ENCODE measurements around the gene GLT8D1. TPM values are rescaled to one million over a fixed set of nuclear protein-coding genes. Genes with fewer than 3 reads are reported as not detected.
A peak's percentile ranks its signal among the peaks of the same experiment; 100 is the strongest.
"Not testable (repeated sequence)": the region's sequence is repeated elsewhere in the genome, so short reads cannot be mapped to it uniquely, and the experiment has no call there.

Gene GLT8D1
- total and polyA plus RNA-seq, 2 of the 13 experiments (the other 11 are each of a cell fraction or from before 2014, with no cell fraction given) = 110 to 121 TPM

- H3K27me3 ChIP-seq (ENCODE audit: control insufficient read depth in 1 of 2, insufficient read depth in 2 of 2, low read length in 2 of 2); BruUV-seq (replicated peaks); FAIRE-seq; H3K4me3 ChIP-seq (replicated peaks in 1 of 3; ENCODE audit: insufficient read depth in 1 of 3, low read depth in 2 of 3, low read length in 3 of 3); H3K9me3 ChIP-seq (ENCODE audit: low read length); H4K20me1 ChIP-seq (ENCODE audit: insufficient read depth, low read length); H2AFZ ChIP-seq (ENCODE audit: low read length); H3K27ac ChIP-seq (ENCODE audit: extremely low read length, insufficient read depth, low read length); CTCF ChIA-PET (ENCODE audit: low intra/inter-chr PET ratio, low total read pairs); ATAC-seq; H3K4me2 ChIP-seq (ENCODE audit: low read depth, low read length); intact Hi-C loops (cut with micrococcal nuclease; ENCODE audit: unreplicated experiment); in situ Hi-C loops (cut with HindIII; ENCODE audit: extremely low pct_ligation_motif_present, low pct_unique_long_range_greater_than_20kb); H3K79me2 ChIP-seq (ENCODE audit: insufficient read depth, low read length); H3K9ac ChIP-seq (ENCODE audit: insufficient read depth, low read depth, low read length); TF ChIP-seq FOXP1 (IDR thresholded peaks at IDR 0.05); EP300 (CRISPR knock-in tag; IDR thresholded peaks at IDR 0.05; ENCODE audit: borderline replicate concordance); NR2F6 (CRISPR knock-in tag; IDR thresholded peaks at IDR 0.05); SOX6 (IDR thresholded peaks at IDR 0.05): not testable (repeated sequence)
- H3K36me3 ChIP-seq (replicated peaks in 1 of 2; ENCODE audit: control insufficient read depth in 1 of 2, insufficient read depth in 2 of 2, low read length in 2 of 2) = peaks cover 6 to 25% of the 10 kb centered on the region in 2 experiments; a peak in 3 of 5 replicates
- POLR2A ChIA-PET = interaction anchor here (0.7 kb wide), 1 partner anchor 24 kb away, joined by 3 read pairs; no protein-coding TSS in a partner anchor
- peak; percentile 31 for DNase-seq (ENCODE audit: low spot score)
- H3K4me1 ChIP-seq (ENCODE audit: insufficient read depth, low read length) = peaks cover 15% of the 10 kb centered on the region
- 0 out of 2 replicates have a peak, but pooled peaks have one; percentile 3 for TF ChIP-seq HNF4A (CRISPR knock-in tag; IDR thresholded peaks at IDR 0.05)
- peak; percentile 53; the same call in 1 of the 2 replicates for TF ChIP-seq TFE3 (CRISPR knock-in tag; IDR thresholded peaks at IDR 0.05)
- TF ChIP-seq TCF7 (IDR thresholded peaks at IDR 0.05; ENCODE audit: low read depth) = 0 out of 2 replicates have a peak, but pooled peaks have one; percentile 23
- peak; percentile 39 for TF ChIP-seq SOX5 (CRISPR knock-in tag; IDR thresholded peaks at IDR 0.05; ENCODE audit: borderline replicate concordance)
- TF ChIP-seq TFAP4 (IDR thresholded peaks at IDR 0.05; ENCODE audit: borderline replicate concordance, low read depth) = 0 out of 2 replicates have a peak, but pooled peaks have one; percentile 31
- TF ChIP-seq FOXP1 (CRISPR knock-in tag; IDR thresholded peaks at IDR 0.05) = peak; percentile 56; the same call in 1 of the 2 replicates
- TF ChIP-seq ZNF280D (CRISPR knock-in tag; IDR thresholded peaks at IDR 0.05) = 0 out of 2 replicates have a peak, but pooled peaks have one; percentile 44
- TF ChIP-seq EP300 (IDR thresholded peaks at IDR 0.05; ENCODE audit: low read depth in 2 of 2, low read length in 2 of 2) = peak in 1 of 2 experiments; percentile 28; a peak in 1 of 4 replicates
- TF ChIP-seq NR2F6 (IDR thresholded peaks at IDR 0.05) = 0 out of 2 replicates have a peak, but pooled peaks have one; percentile 21
- peak; percentile 29; the same call in 1 of the 2 replicates for TF ChIP-seq SOX13 (IDR thresholded peaks at IDR 0.05)
- TF ChIP-seq SOX13 (CRISPR knock-in tag; conservative IDR thresholded peaks at IDR 0.05 in 1 of 2, IDR thresholded peaks at IDR 0.05 in 1 of 2) = peak in 1 of 2 experiments; percentile 77; a peak in 2 of 4 replicates
- TF ChIP-seq PPARG (CRISPR knock-in tag; conservative IDR thresholded peaks at IDR 0.05) = 0 out of 2 replicates have a peak, but pooled peaks have one; percentile 22
- TF ChIP-seq FOXP4 (CRISPR knock-in tag; IDR thresholded peaks at IDR 0.05) = peak; percentile 46; the same call in 1 of the 2 replicates
- TF ChIP-seq GFI1 (CRISPR knock-in tag; IDR thresholded peaks at IDR 0.05; ENCODE audit: borderline replicate concordance) = peak; percentile 58; the same call in 1 of the 2 replicates
- TF ChIP-seq SOX6 (CRISPR knock-in tag; IDR thresholded peaks at IDR 0.05) = peak; percentile 52; the same call in 1 of the 2 replicates
- WGBS (ENCODE audit: low lambda C conversion rate) = 29% methylated on average over 2 of the region's 3 CpGs
These were observed 23.2 kb upstream of the GLT8D1 start for GRCh38 chr3:52728753-52729152.

Data from HepG2 (cell line).